ENCODE results near the gene SMURF2. TPM values are rescaled to one million over a fixed set of nuclear protein-coding genes. Genes with fewer than 3 reads are reported as not detected.

The SMURF2 gene
- total RNA-seq, 1 experiment from 2014 or later: 35.3 TPM

GRCh38 chr17:64532409-64532808, 129.7 kb downstream of the SMURF2 start:
- Histone ChIP-seq H3K18ac (ENCODE audit: insufficient read length, low read depth, low read length) (no peak overlapping the region), H2BK120ac (ENCODE audit: low read depth, low read length, poor library complexity, severe bottlenecking) (no peak overlapping the region), H2AFZ (ENCODE audit: low read length) (no peak overlapping the region), H4K91ac (ENCODE audit: insufficient read length, low read depth, low read length) (no peak overlapping the region), H2BK15ac (ENCODE audit: low read depth, low read length) (no peak overlapping the region), H2BK12ac (ENCODE audit: insufficient read length, low read depth, low read length) (no peak overlapping the region), H4K8ac (replicated peaks; ENCODE audit: insufficient read length, low read depth, low read length) (no peak overlapping the region), H3K56ac (ENCODE audit: insufficient read length, low read depth, low read length) (no peak overlapping the region), H3K4me2 (ENCODE audit: insufficient read depth, insufficient read length, low read length) (no peak overlapping the region), H3K23ac (ENCODE audit: insufficient read length, low read depth, low read length) (no peak overlapping the region), H2AK5ac (ENCODE audit: insufficient read length, low read length) (no peak overlapping the region), H4K5ac (ENCODE audit: insufficient read length, low read depth, low read length) (no peak overlapping the region), H3K9ac (ENCODE audit: extremely low read depth, insufficient read length, low read length) (no peak overlapping the region), H3K23me2 (ENCODE audit: insufficient read length, low read depth, low read length, poor library complexity, severe bottlenecking) (no peaks in the 10 kb centered on the region), H3K27ac (ENCODE audit: insufficient read length, low read depth, low read length) (no peak overlapping the region), H3K27me3 (ENCODE audit: insufficient read depth, low read length) (no peaks in the 10 kb centered on the region), H3K14ac (ENCODE audit: insufficient read depth, low read length) (no peak overlapping the region), H3K79me1 (ENCODE audit: insufficient read depth, low read depth, low read length, poor library complexity, severe bottlenecking) (no peaks in the 10 kb centered on the region), H4K20me1 (ENCODE audit: control insufficient read depth, insufficient read depth, insufficient read length) (no peaks in the 10 kb centered on the region), H3T11ph (ENCODE audit: low read length) (no peak overlapping the region), H2BK20ac (ENCODE audit: low read depth, low read length, poor library complexity, severe bottlenecking) (no peak overlapping the region), H3K4me1 (ENCODE audit: insufficient read depth, low read length) (no peaks in the 10 kb centered on the region), H2BK5ac (ENCODE audit: insufficient read length, low read length) (no peak overlapping the region), H3K9me3 (ENCODE audit: control insufficient read depth, low read depth, low read length) (no peaks in the 10 kb centered on the region), H3K4ac (ENCODE audit: low read depth, low read length) (no peak overlapping the region), H3K79me2 (ENCODE audit: insufficient read depth, low read length) (no peaks in the 10 kb centered on the region)
- Mint-ChIP-seq H3K36me3 (ENCODE audit: insufficient read depth in 1 of 3, low read depth in 3 of 3) (peaks cover 42 to 96% (median 89%) of the 10 kb centered on the region in 3 experiments), H3K4me1 (no peaks in the 10 kb centered on the region), H3K27ac (no peak overlapping the region), H3K27me3 (ENCODE audit: low read depth) (no peaks in the 10 kb centered on the region), H3K4me3 (no peak overlapping the region), H3K9me3 (no peaks in the 10 kb centered on the region)
- no peak for TF ChIP-seq CTCF (conservative IDR thresholded peaks at IDR 0.05)
- WGBS (ENCODE audit: extremely low coverage, insufficient read length, low lambda C conversion rate): no CpG with 5 or more reads among the region's 5 CpGs
- no peak for DNase-seq
